Fibroblast of mammary gland (primary cell): ENCODE measurements around the gene ERMARD.

Source experiments
- DNase-seq: peaks from one replicate; pipeline ENCODE4 v3.0.0-alpha.2; 2010; ENCODE audit warnings: low read depth
- H3K4me3 ChIP-seq: 2 replicates; pipeline ENCODE4 v1.5.1; 2011; ENCODE audit warnings: low read depth, mild to moderate bottlenecking, low read length, moderate library complexity; ENCODE audit not compliant: control insufficient read depth
- TF ChIP-seq, protein P1 (sequence below): conservative IDR thresholded peaks from 2 replicates; pipeline ENCODE4 v1.5.1; 2011; ENCODE audit warnings: low read depth, low read length, inconsistent platforms; ENCODE audit not compliant: control insufficient read depth, insufficient read depth

ERMARD gene

DNA sequence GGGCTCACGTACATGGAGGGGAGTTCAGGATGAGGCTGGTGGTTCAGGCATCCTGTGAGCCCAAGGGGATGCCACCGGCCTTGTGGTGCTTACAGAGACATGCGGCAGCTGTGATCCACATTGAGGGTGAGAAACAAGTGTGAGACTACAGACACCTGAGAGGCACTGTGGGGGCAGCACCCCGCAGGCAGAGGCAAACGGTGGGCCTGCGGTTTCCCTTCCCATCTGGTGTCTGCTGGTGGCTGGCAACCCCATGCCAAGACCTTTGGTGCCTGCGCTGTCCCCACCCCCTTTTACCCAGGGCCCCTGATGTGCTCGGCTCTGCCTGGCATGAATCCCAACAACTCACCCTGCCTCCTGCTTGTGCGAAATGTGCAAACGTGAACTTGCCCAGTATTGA lies 42.0 kb downstream of the ERMARD start:
- TF ChIP-seq, protein P1, sequence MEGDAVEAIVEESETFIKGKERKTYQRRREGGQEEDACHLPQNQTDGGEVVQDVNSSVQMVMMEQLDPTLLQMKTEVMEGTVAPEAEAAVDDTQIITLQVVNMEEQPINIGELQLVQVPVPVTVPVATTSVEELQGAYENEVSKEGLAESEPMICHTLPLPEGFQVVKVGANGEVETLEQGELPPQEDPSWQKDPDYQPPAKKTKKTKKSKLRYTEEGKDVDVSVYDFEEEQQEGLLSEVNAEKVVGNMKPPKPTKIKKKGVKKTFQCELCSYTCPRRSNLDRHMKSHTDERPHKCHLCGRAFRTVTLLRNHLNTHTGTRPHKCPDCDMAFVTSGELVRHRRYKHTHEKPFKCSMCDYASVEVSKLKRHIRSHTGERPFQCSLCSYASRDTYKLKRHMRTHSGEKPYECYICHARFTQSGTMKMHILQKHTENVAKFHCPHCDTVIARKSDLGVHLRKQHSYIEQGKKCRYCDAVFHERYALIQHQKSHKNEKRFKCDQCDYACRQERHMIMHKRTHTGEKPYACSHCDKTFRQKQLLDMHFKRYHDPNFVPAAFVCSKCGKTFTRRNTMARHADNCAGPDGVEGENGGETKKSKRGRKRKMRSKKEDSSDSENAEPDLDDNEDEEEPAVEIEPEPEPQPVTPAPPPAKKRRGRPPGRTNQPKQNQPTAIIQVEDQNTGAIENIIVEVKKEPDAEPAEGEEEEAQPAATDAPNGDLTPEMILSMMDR: no peak
- no peak for DNase-seq
- no peak overlapping the region for H3K4me3 ChIP-seq

- TF ChIP-seq, protein P1: no peak
- no peak overlapping the region for H3K4me3 ChIP-seq
- no peak for DNase-seq
Measured at GRCh38 chr6:169794317-169795055, 43.1 kb downstream of the ERMARD start.

DNA sequence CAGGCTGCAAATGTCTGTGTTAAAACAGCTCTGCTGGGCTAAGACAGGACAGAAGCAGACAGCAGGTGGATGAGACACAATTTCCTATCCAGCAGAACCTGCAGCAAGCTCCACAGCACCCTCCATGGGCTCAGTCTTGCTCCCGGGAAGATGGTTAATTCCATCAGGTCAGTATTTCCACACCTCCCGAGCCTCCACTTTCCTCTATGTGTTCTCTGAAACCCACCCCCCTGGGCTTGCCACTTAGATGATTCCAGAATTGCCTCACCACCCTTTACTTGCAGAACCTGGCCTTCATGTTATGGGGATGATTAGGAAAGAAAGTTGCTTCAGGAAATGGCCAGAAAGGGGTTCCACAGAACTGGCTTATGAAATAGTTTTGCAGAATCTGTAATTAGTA lies 43.8 kb downstream of the ERMARD start:
- TF ChIP-seq, protein P1: no peak
- H3K4me3 ChIP-seq: no peak overlapping the region

GRCh38 chr6:169798764-169799473 lies 47.5 kb downstream of the ERMARD start:
- H3K4me3 ChIP-seq: no peak overlapping the region
- TF ChIP-seq, protein P1: no peak

More for the DNA sequence above, 43.8 kb downstream of the ERMARD start:
- DNase-seq: no peak

GRCh38 chr6:169799474-169799926 lies 48.1 kb downstream of the ERMARD start:
- no peak overlapping the region for H3K4me3 ChIP-seq
- DNase-seq: no peak
- TF ChIP-seq, protein P1: no peak

More at GRCh38 chr6:169798764-169799473, 47.5 kb downstream of the ERMARD start:
- no peak for DNase-seq

- TF ChIP-seq, protein P1: no peak
- no peak for DNase-seq
- no peak overlapping the region for H3K4me3 ChIP-seq
Measured at GRCh38 chr6:169800116-169800667, 48.8 kb downstream of the ERMARD start.
